GM18951 (cell line): Measurements from ENCODE around the gene ITPRIP.

Source experiments
- POLR2A ChIP-seq: IDR thresholded peaks from 4 replicates; pipeline ENCODE4 v1.6.1; 2011; ENCODE audit warnings: mild to moderate bottlenecking; ENCODE audit not compliant: insufficient read length, insufficient read depth; ENCODE audit errors: extremely low read depth
- in situ Hi-C: fragments of 300-500 bp; cut with MboI; formaldehyde crosslinking; loops from one replicate; pipeline ENCODE4 v1.12.0; 2022; ENCODE audit warnings: low sequenced_read_pairs, mixed read lengths, inconsistent platforms; ENCODE audit not compliant: unreplicated experiment

Gene ITPRIP

GRCh38 chr10:104304356-104304745 is 33.9 kb downstream of the ITPRIP start:
- in situ Hi-C loops = loop anchor here (5.0 kb wide), 1 partner anchor 43 kb away; no protein-coding TSS in a partner anchor
- TF ChIP-seq POLR2A = no peak

GRCh38 chr10:104303594-104304355 is 34.5 kb downstream of the ITPRIP start:
- in situ Hi-C loops = loop anchor here (5.0 kb wide), 1 partner anchor 44 kb away; no protein-coding TSS in a partner anchor
- TF ChIP-seq POLR2A = no peak

- in situ Hi-C loops = loop anchor here (5.0 kb wide), 1 partner anchor 45 kb away; no protein-coding TSS in a partner anchor
- TF ChIP-seq POLR2A = no peak
Observed at GRCh38 chr10:104301907-104302690, 36.2 kb downstream of the ITPRIP start.

GRCh38 chr10:104300736-104301292 is 37.5 kb downstream of the ITPRIP start:
- no peak for TF ChIP-seq POLR2A
- in situ Hi-C loops = loop anchor here (5.0 kb wide), 1 partner anchor 46 kb away; no protein-coding TSS in a partner anchor

- in situ Hi-C loops = loop anchor here (5.0 kb wide), 1 partner anchor 47 kb away; no protein-coding TSS in a partner anchor
Observed at GRCh38 chr10:104300002-104300735, 38.1 kb downstream of the ITPRIP start.

GRCh38 chr10:104299031-104299904 is 39.0 kb downstream of the ITPRIP start:
- TF ChIP-seq POLR2A = no peak
- in situ Hi-C loops = no loop called here

More at GRCh38 chr10:104300002-104300735, 38.1 kb downstream of the ITPRIP start:
- no peak for TF ChIP-seq POLR2A

- no peak for TF ChIP-seq POLR2A
- in situ Hi-C loops = no loop called here
Observed at GRCh38 chr10:104297697-104298660, 40.3 kb downstream of the ITPRIP start.

DNA sequence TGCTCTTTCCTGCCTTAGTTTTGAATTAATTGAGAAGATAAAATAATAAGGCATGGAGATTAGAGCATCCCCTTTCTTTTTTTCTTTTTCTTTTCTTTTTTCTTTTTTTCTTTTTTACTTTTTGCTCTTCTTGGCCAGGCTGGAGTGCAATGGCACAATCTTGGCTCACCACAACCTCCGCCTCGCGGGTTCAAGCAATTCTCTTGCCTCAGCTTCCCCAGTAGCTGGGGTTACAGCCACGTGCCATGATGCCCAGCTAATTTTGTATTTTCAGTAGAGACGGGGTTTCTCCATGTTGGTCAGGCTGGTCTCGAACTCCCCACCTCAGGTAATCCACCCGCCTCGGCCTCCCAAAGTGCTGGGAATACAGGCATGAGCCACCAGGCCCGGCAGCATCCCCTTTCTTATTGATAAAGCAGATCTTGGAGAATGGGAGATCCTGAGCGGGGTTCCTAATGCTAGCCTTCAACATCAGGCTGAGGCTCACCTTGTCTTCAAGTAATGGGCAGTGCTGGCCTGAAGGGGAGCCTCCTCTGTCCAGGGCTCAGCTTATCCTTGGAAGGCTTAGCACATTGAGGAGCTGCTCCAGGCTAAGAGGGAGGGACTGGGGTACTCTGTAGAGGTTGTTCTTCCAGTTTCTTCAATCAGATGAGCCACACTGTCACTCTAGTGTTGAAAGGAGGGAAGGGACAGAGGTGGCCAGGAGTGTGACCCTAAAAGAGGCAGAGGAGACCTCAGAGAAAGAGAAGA is 41.4 kb downstream of the ITPRIP start:
- in situ Hi-C loops = no loop called here
- TF ChIP-seq POLR2A = no peak

DNA sequence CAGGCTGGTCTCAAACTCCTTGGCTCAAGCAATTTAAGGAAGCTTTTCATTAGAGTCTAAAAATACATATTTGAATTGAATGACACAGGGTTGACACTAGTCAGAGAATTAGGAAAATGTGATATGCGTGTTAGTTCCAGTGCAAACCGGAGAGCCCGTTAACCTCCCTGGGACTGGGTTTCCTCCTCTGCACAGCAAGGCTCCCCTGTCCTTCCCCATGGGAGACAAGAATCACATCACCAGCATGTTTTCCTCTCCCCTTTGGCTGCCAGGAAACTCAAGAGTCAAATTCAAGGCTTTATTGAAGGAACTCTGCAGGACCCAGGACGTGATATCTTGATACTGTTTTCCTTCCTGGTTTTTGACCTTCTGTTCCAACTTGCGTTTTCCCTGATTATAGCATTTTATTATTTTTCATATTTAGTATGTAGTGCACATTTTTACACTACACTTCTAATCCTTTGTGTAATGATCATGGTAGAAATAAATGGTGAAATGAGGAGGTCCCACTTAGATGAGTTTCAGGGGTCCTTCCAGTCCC is 44.4 kb downstream of the ITPRIP start:
- TF ChIP-seq POLR2A = no peak
- in situ Hi-C loops = no loop called here

DNA sequence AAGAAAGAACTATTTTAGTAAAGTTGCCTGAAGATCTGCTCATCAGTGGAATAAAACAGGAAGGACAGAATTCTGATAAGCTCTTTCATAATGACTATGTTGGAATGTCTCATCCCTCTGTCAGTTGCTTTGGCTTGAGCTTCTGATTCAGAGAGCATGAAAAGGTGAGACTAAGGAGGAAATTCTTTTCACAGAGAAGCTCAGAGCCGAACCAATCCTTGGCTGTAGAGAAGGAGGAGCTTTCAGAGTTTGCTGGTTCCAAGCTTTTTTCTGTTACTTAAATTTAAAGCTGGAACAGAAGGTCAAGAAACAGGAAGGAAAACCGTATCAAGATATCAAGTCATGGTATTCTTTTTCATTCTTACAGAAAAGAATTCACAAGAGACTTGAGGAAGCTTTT is 45.3 kb downstream of the ITPRIP start:
- in situ Hi-C loops = no loop called here
- TF ChIP-seq POLR2A = no peak
